MCF 10A (cell line): ENCODE measurements around the gene CARD8. TPM values are rescaled to one million over a fixed set of nuclear protein-coding genes. Genes with fewer than 3 reads are reported as not detected.

Experiments
- BruUV-seq: library from RNA; stranded (reverse); fragments of 400-500 nt; replicated peaks from 2 replicates; lab custom pipeline; 2021; lab: Mats Ljungman, UMichigan
- CTCF ChIA-PET: fragments of 300-600 bp; sonication (Branson Sonifier 250); formaldehyde crosslinking; extraction: SDS; loops from one replicate; lab custom pipeline; 2021; ENCODE audit warnings: antibody characterized with exemption, inconsistent platforms; lab: Yijun Ruan, JAX
- POLR2A ChIA-PET: fragments of 300-600, 350-650 bp; sonication (Branson Sonifier 250); formaldehyde crosslinking; extraction: SDS; loops from one replicate; lab custom pipeline; 2020; ENCODE audit warnings: antibody characterized with exemption, inconsistent platforms; lab: Yijun Ruan, JAX
- DNase-seq: peaks from one replicate; pipeline ENCODE4 v3.0.0-alpha.2; 2018; ENCODE audit not compliant: unreplicated experiment
- H3K27ac Mint-ChIP-seq: one replicate; pipeline ENCODE4 v1.8.0; 2022; ENCODE audit warnings: mild to moderate bottlenecking, low read depth, mixed read lengths; ENCODE audit not compliant: unreplicated experiment
- H3K27me3 Mint-ChIP-seq: one replicate; pipeline ENCODE4 v1.8.0; 2022; ENCODE audit warnings: mixed read lengths; ENCODE audit not compliant: insufficient read depth, unreplicated experiment
- H3K36me3 Mint-ChIP-seq: one replicate; pipeline ENCODE4 v1.8.0; 2022; ENCODE audit warnings: mild to moderate bottlenecking, moderate library complexity, mixed read lengths; ENCODE audit not compliant: insufficient read depth, unreplicated experiment
- H3K4me1 Mint-ChIP-seq: one replicate; pipeline ENCODE4 v1.8.0; 2022; ENCODE audit warnings: mixed read lengths; ENCODE audit not compliant: insufficient read depth, unreplicated experiment
- H3K4me3 Mint-ChIP-seq: one replicate; pipeline ENCODE4 v1.8.0; 2022; ENCODE audit warnings: mild to moderate bottlenecking, moderate library complexity, mixed read lengths; ENCODE audit not compliant: unreplicated experiment
- H3K9me3 Mint-ChIP-seq: one replicate; pipeline ENCODE4 v1.8.0; 2022; ENCODE audit warnings: mixed read lengths; ENCODE audit not compliant: unreplicated experiment
- CTCF ChIP-seq: fragments of 200-600 bp; IDR thresholded peaks from one replicate; pipeline ENCODE4 v1.8.0; 2022; ENCODE audit warnings: antibody characterized with exemption, mild to moderate bottlenecking; ENCODE audit not compliant: unreplicated experiment
- intact Hi-C: fragments of 100-400 bp; cut with micrococcal nuclease; formaldehyde crosslinking; loops from 2 replicates; pipeline ENCODE4 v1.14.1; 2022
- total RNA-seq: library from RNA; stranded (reverse); gene quantifications from 2 replicates; pipeline ENCODE4 v1.2.3, GENCODE V29; 2022

The CARD8 gene
- total RNA-seq, 1 experiment from 2014 or later, result 16.0 TPM

- no peak for TF ChIP-seq CTCF
- POLR2A ChIA-PET, result interaction anchor here (0.7 to 2.4 kb wide), 18 partner anchors 9 to 1190 kb away, joined by 3 to 21 read pairs (median 6); partner anchors contain the start of genes CARD8, PLA2G4C, SYNGR4 and TMEM143
- DNase-seq, result no peak
- no peak overlapping the region for H3K4me3 Mint-ChIP-seq
- intact Hi-C loops, result no loop called here
- H3K27ac Mint-ChIP-seq, result no peak overlapping the region
- H3K27me3 Mint-ChIP-seq, result no peaks in the 10 kb centered on the region
- H3K4me1 Mint-ChIP-seq, result no peaks in the 10 kb centered on the region
- H3K36me3 Mint-ChIP-seq, result no peaks in the 10 kb centered on the region
- CTCF ChIA-PET, result interaction anchor here (0.7 to 2.6 kb wide), 5 partner anchors 9 to 240 kb away, joined by 3 to 14 read pairs (median 6); no protein-coding TSS in a partner anchor
- BruUV-seq, result TSS peak; percentile 77
- no peaks in the 10 kb centered on the region for H3K9me3 Mint-ChIP-seq
Observed at GRCh38 chr19:48203222-48203793, 52.4 kb downstream of the CARD8 start.

- H3K4me3 Mint-ChIP-seq, result no peak overlapping the region
- DNase-seq, result no peak
- no peaks in the 10 kb centered on the region for H3K27me3 Mint-ChIP-seq
- H3K4me1 Mint-ChIP-seq, result no peaks in the 10 kb centered on the region
- peaks cover 6% of the 10 kb centered on the region for H3K36me3 Mint-ChIP-seq
- intact Hi-C loops, result no loop called here
- POLR2A ChIA-PET, result no interaction called here
- no TSS peak for BruUV-seq
- H3K27ac Mint-ChIP-seq, result no peak overlapping the region
- CTCF ChIA-PET, result no interaction called here
- no peak for TF ChIP-seq CTCF
- no peaks in the 10 kb centered on the region for H3K9me3 Mint-ChIP-seq
Observed at GRCh38 chr19:48196933-48197665, 58.6 kb downstream of the CARD8 start.

- no peak for TF ChIP-seq CTCF
- CTCF ChIA-PET, result no interaction called here
- Mint-ChIP-seq H3K4me1 (no peaks in the 10 kb centered on the region), H3K9me3 (no peaks in the 10 kb centered on the region), H3K27ac (no peak overlapping the region), H3K4me3 (no peak overlapping the region), H3K27me3 (no peaks in the 10 kb centered on the region), H3K36me3 (peaks cover 6% of the 10 kb centered on the region)
- no TSS peak for BruUV-seq
- no peak for DNase-seq
- POLR2A ChIA-PET, result no interaction called here
- intact Hi-C loops, result no loop called here
Observed at GRCh38 chr19:48196321-48196763, 59.4 kb downstream of the CARD8 start.
